ENCODE data around the gene ELL.

Gene ELL

GRCh38 chr19:18430417-18431144 lies 91.3 kb downstream of the ELL start:
- no peak for DNase-seq (ENCODE audit: low read depth in 1 of 2, low spot score in 1 of 2)
- Histone ChIP-seq H3K4me3 (replicated peaks; ENCODE audit: insufficient read depth, low read length) (no peak overlapping the region), H3K27me3 (ENCODE audit: insufficient read depth, poor library complexity, severe bottlenecking) (no peaks in the 10 kb centered on the region), H3K27ac (replicated peaks) (no peak overlapping the region)
- no peak for TF ChIP-seq GABPA (IDR thresholded peaks at IDR 0.05; ENCODE audit: low read depth)
- TF ChIP-seq SPI1 (IDR thresholded peaks at IDR 0.05; ENCODE audit: borderline replicate concordance, low read depth) = no peak
- TF ChIP-seq POLR2AphosphoS5 (IDR thresholded peaks at IDR 0.05; ENCODE audit: low read depth) = no peak
- TF ChIP-seq REST (IDR thresholded peaks at IDR 0.05; ENCODE audit: insufficient replicate concordance, low read depth) = no peak
- no peak for TF ChIP-seq CTCF (IDR thresholded peaks at IDR 0.05; ENCODE audit: insufficient read depth, low read length)

- TF ChIP-seq GABPA (IDR thresholded peaks at IDR 0.05; ENCODE audit: low read depth) (no peak), SPI1 (IDR thresholded peaks at IDR 0.05; ENCODE audit: borderline replicate concordance, low read depth) (no peak)
- DNase-seq (ENCODE audit: low read depth in 1 of 2, low spot score in 1 of 2) = no peak
- Histone ChIP-seq H3K4me3 (replicated peaks; ENCODE audit: insufficient read depth, low read length) (no peak overlapping the region), H3K27me3 (ENCODE audit: insufficient read depth, poor library complexity, severe bottlenecking) (no peaks in the 10 kb centered on the region), H3K27ac (replicated peaks) (no peak overlapping the region)
These were observed 92.0 kb downstream of the ELL start for GRCh38 chr19:18429717-18430416.

GRCh38 chr19:18428787-18429674 lies 92.8 kb downstream of the ELL start:
- no peaks in the 10 kb centered on the region for H3K27me3 ChIP-seq (ENCODE audit: insufficient read depth, poor library complexity, severe bottlenecking)
- H3K27ac ChIP-seq (replicated peaks) = no peak overlapping the region
- TF ChIP-seq GABPA (IDR thresholded peaks at IDR 0.05; ENCODE audit: low read depth) = no peak
- no peak for TF ChIP-seq CTCF (IDR thresholded peaks at IDR 0.05; ENCODE audit: insufficient read depth, low read length)
- no peak for TF ChIP-seq POLR2AphosphoS5 (IDR thresholded peaks at IDR 0.05; ENCODE audit: low read depth)
- TF ChIP-seq REST (IDR thresholded peaks at IDR 0.05; ENCODE audit: insufficient replicate concordance, low read depth) = no peak
- TF ChIP-seq SPI1 (IDR thresholded peaks at IDR 0.05; ENCODE audit: borderline replicate concordance, low read depth) = no peak
- no peak for DNase-seq (ENCODE audit: low read depth in 1 of 2, low spot score in 1 of 2)
- H3K4me3 ChIP-seq (replicated peaks; ENCODE audit: insufficient read depth, low read length) = no peak overlapping the region

All from HL-60 (cell line).